Peyer's patch (tissue), 4 donors: ENCODE results near the gene CRLF2.

Experiments used
- POLR2A ChIP-seq, 2 donors: fragments of 450-650 bp; IDR thresholded peaks; one replicate each; pipeline ENCODE4 v1.5.1; 2017; ENCODE audit warnings: antibody characterized with exemption in 2 of 2, mild to moderate bottlenecking in 2 of 2, moderate library complexity in 2 of 2
- TF ChIP-seq, protein P1 (sequence below), 6 experiments: fragments of 450-650 bp in 4 of 6; fragments of 200-600 bp in 2 of 6; sonication (generic) in 1 of 6; IDR thresholded peaks; one replicate each; pipeline ENCODE4 v1.5.1; 2017 to 2019; ENCODE audit warnings: antibody characterized with exemption in 6 of 6, mild to moderate bottlenecking in 3 of 6, moderate library complexity in 1 of 6

DNA sequence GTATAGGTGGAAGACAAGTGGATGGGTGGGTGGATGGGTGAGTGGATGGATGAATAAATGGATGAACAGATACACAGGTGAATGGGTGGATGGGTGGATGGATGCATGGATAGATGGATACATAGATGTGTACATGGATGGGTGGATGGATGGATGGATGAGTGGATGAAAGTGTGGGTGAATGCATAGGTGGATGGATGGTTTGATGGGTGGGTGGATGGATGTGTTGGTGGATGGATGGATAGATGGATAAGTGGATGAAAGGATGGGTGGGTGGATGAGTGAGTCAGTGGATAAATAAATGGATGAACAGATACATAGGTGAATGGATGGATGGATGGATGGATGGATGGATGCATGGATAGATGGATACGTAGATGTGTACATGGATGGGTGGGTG lies 1.6 kb downstream of the CRLF2 start:
- TF ChIP-seq, protein P1, sequence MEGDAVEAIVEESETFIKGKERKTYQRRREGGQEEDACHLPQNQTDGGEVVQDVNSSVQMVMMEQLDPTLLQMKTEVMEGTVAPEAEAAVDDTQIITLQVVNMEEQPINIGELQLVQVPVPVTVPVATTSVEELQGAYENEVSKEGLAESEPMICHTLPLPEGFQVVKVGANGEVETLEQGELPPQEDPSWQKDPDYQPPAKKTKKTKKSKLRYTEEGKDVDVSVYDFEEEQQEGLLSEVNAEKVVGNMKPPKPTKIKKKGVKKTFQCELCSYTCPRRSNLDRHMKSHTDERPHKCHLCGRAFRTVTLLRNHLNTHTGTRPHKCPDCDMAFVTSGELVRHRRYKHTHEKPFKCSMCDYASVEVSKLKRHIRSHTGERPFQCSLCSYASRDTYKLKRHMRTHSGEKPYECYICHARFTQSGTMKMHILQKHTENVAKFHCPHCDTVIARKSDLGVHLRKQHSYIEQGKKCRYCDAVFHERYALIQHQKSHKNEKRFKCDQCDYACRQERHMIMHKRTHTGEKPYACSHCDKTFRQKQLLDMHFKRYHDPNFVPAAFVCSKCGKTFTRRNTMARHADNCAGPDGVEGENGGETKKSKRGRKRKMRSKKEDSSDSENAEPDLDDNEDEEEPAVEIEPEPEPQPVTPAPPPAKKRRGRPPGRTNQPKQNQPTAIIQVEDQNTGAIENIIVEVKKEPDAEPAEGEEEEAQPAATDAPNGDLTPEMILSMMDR (IDR thresholded peaks at IDR 0.05), result no peak
- TF ChIP-seq POLR2A (IDR thresholded peaks at IDR 0.05), result no peak
